Neutrophil (primary cell): Measurements from ENCODE around the gene CCSER1.

Source experiments
- H3K27ac ChIP-seq: fragments of 200-600 bp; sonication (generic); 2 replicates; pipeline ENCODE4 v1.5.1; 2016; ENCODE audit warnings: mild to moderate bottlenecking, moderate library complexity
- H3K27me3 ChIP-seq: fragments of 200-600 bp; sonication (generic); 2 replicates; pipeline ENCODE4 v1.6.0; 2016; ENCODE audit warnings: mild to moderate bottlenecking
- H3K36me3 ChIP-seq: fragments of 200-600 bp; sonication (generic); 2 replicates; pipeline ENCODE4 v1.5.1; 2017
- H3K4me1 ChIP-seq, 2 experiments: fragments of 200-600 bp in 1 of 2; sonication (generic) in 1 of 2; 1 replicate in 1 of 2; 2 replicates in 1 of 2; pipeline versions ENCODE4 v1.5.1 to v1.6.1; 2013 to 2016; ENCODE audit warnings: low read depth in 1 of 2, low read length in 1 of 2, mild to moderate bottlenecking in 1 of 2, moderate library complexity in 1 of 2; ENCODE audit not compliant: control insufficient read depth in 1 of 2, insufficient read depth in 1 of 2
- H3K4me3 ChIP-seq, 2 experiments: fragments of 200-600 bp in 1 of 2; sonication (generic) in 1 of 2; 1 replicate in 1 of 2; 2 replicates in 1 of 2; pipeline ENCODE4 v1.5.1; 2013 to 2016; ENCODE audit warnings: low read depth in 1 of 2, low read length in 1 of 2, mild to moderate bottlenecking in 1 of 2, moderate library complexity in 1 of 2
- H3K9me3 ChIP-seq: fragments of 200-600 bp; sonication (generic); 2 replicates; pipeline ENCODE4 v1.5.1; 2016
- CTCF ChIP-seq: fragments of 200-600 bp; sonication (generic); IDR thresholded peaks from 2 replicates; pipeline ENCODE4 v1.5.1; 2016; ENCODE audit warnings: antibody characterized with exemption

The CCSER1 gene

DNA sequence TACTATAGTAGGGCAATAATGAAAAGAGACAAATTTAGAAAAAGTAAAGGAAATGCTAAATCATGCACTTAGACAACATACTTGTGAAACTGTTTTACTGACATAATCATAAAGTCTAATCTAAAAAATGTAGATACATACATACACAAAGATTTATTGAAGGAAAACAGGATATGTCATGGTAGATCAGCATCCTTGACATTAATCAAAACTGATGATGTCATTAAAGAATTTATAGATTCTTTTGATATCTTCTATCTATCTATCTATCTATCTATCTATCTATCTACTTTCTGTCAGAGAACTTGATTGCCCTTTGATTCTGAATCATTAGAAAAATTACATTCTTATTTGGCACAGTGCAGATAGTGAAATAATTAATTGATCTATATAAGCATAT, 311.3 kb downstream of the CCSER1 start:
- H3K27ac ChIP-seq = no peak overlapping the region
- no peaks in the 10 kb centered on the region for H3K27me3 ChIP-seq
- H3K9me3 ChIP-seq = no peaks in the 10 kb centered on the region
- no peak for TF ChIP-seq CTCF
- no peaks in the 10 kb centered on the region for H3K36me3 ChIP-seq
- no peak overlapping the region for H3K4me3 ChIP-seq
- no peaks in the 10 kb centered on the region for H3K4me1 ChIP-seq

- Histone ChIP-seq H3K4me1 (no peaks in the 10 kb centered on the region), H3K27me3 (no peaks in the 10 kb centered on the region), H3K9me3 (no peaks in the 10 kb centered on the region), H3K4me3 (no peak overlapping the region), H3K36me3 (no peaks in the 10 kb centered on the region), H3K27ac (no peak overlapping the region)
- TF ChIP-seq CTCF = no peak
These were observed 314.6 kb downstream of the CCSER1 start for GRCh38 chr4:90441770-90442169.

DNA sequence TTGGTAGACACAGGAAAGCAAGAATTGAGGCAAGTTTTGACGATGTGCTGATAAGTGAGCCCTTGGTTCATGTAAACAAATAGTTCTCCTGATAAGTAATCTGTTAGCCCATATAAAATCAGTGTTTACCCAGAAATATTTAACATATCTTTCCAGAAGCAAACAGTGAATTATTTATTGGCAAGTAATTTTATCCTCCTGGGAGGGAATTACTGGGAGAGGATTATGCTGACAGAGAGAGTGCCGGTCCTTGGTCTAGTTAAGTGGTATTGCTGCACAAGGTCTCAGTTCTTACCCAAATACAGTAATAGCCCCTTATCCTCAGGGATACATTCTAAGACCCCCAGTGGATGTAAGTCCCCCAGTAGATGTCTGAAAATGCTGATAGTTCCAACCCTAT, 315.4 kb downstream of the CCSER1 start:
- Histone ChIP-seq H3K27ac (no peak overlapping the region), H3K4me3 (no peak overlapping the region), H3K36me3 (no peaks in the 10 kb centered on the region), H3K9me3 (no peaks in the 10 kb centered on the region), H3K27me3 (no peaks in the 10 kb centered on the region), H3K4me1 (no peaks in the 10 kb centered on the region)
- no peak for TF ChIP-seq CTCF

DNA sequence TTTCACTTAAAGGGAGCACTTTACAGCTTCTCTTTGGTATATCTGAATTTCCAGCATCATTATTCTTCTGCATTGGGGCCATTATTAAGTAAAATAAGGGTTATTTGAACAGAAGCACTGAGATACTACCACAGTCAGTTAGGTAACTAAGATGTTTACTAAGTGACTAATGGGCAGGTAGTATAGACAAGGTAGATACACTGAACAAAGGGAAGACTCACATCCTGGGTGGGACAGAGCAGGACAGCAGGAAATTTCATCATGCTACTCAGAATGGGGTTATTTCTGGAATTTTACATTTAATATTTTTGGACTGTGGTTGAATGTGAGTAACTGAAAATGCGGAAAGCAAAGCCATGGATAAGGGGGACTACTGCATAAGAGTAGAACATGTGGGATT, 316.0 kb downstream of the CCSER1 start:
- Histone ChIP-seq H3K36me3 (no peaks in the 10 kb centered on the region), H3K27me3 (no peaks in the 10 kb centered on the region), H3K4me1 (no peaks in the 10 kb centered on the region), H3K9me3 (no peaks in the 10 kb centered on the region), H3K27ac (no peak overlapping the region), H3K4me3 (no peak overlapping the region)
- TF ChIP-seq CTCF = no peak

GRCh38 chr4:90444904-90445303, 317.7 kb downstream of the CCSER1 start:
- no peaks in the 10 kb centered on the region for H3K4me1 ChIP-seq
- no peak overlapping the region for H3K27ac ChIP-seq
- H3K27me3 ChIP-seq = no peaks in the 10 kb centered on the region
- H3K36me3 ChIP-seq = no peaks in the 10 kb centered on the region
- peaks cover 7% of the 10 kb centered on the region for H3K9me3 ChIP-seq
- no peak for TF ChIP-seq CTCF
- H3K4me3 ChIP-seq = no peak overlapping the region

DNA sequence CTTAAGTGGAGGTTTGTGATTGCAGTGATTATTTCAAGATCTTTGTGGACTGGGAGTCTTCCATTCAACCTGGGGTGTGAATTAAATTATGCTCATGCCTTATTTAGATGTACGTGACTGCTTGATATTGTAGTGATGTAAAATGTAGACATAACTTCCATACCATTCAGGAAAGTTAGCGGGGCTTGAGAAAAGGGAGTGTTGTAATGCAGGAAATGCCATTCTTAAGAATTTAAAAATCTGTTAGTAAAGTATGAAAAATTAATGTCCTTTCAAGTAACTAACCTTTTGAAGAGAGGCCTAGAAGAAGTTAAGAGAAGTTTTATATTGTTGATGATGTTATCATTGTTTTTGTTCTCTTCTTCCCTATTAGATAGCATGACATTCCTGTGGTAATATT, 318.2 kb downstream of the CCSER1 start:
- Histone ChIP-seq H3K4me3 (no peak overlapping the region), H3K4me1 (no peaks in the 10 kb centered on the region), H3K27ac (no peak overlapping the region), H3K27me3 (no peaks in the 10 kb centered on the region), H3K36me3 (no peaks in the 10 kb centered on the region), H3K9me3 (peaks cover 7% of the 10 kb centered on the region)
- no peak for TF ChIP-seq CTCF
